ENCODE results near the gene PHTF2. TPM values are rescaled to one million over a fixed set of nuclear protein-coding genes. Genes with fewer than 3 reads are reported as not detected.

The PHTF2 gene
- total RNA-seq, 1 donor from 2014 or later: 4.2 TPM

DNA sequence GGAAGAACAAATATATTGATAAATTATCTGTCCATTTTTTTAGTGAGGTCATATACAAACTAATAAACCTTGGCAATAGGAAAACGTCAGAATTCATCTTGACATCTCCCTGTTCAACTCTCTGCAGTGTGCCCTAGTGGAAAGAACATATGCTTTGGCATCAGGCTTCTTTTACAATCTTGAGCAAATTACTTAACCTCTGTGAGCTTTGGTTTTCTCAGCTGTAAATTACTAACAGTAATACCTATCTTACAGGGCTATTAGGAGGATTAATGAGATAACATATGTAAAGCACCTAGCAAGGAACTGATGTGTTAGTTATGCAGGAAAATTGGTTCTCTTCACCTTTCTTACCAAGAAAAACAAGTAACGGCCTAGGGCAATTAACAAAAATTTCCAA, 161.8 kb downstream of the PHTF2 start:
- no peaks in the 10 kb centered on the region for H3K27me3 ChIP-seq (ENCODE audit: control insufficient read depth, insufficient read depth, low read length)
- no peaks in the 10 kb centered on the region for H3K36me3 ChIP-seq (ENCODE audit: control insufficient read depth, insufficient read depth, low read length)
- no peak overlapping the region for H3K4me3 ChIP-seq (ENCODE audit: low read depth, low read length)
- TF ChIP-seq, protein P1, sequence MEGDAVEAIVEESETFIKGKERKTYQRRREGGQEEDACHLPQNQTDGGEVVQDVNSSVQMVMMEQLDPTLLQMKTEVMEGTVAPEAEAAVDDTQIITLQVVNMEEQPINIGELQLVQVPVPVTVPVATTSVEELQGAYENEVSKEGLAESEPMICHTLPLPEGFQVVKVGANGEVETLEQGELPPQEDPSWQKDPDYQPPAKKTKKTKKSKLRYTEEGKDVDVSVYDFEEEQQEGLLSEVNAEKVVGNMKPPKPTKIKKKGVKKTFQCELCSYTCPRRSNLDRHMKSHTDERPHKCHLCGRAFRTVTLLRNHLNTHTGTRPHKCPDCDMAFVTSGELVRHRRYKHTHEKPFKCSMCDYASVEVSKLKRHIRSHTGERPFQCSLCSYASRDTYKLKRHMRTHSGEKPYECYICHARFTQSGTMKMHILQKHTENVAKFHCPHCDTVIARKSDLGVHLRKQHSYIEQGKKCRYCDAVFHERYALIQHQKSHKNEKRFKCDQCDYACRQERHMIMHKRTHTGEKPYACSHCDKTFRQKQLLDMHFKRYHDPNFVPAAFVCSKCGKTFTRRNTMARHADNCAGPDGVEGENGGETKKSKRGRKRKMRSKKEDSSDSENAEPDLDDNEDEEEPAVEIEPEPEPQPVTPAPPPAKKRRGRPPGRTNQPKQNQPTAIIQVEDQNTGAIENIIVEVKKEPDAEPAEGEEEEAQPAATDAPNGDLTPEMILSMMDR (IDR thresholded peaks at IDR 0.05; ENCODE audit: insufficient read depth, low read length, severe bottlenecking): no peak
- DNase-seq (ENCODE audit: low read depth): no peak
- no peak for FAIRE-seq

DNA sequence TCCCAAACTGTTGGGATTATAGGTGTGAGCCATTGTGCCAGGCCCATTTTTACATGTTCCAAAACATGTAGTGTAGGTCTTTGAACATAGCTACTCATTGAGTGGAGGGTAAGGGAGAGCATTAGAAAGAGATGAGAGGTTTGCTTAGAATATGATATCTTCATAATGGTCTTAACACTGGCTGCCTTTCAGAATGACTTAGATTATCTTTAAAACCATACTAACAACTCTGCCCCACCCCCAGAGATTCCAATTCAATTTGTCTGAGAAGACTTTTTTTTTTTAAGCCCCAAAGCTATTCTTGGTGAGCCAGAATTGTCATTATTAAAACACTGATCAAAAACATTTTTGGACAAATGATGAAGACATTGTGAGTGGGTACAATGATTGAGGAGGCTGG, 168.9 kb downstream of the PHTF2 start:
- TF ChIP-seq, protein P1 (IDR thresholded peaks at IDR 0.05; ENCODE audit: insufficient read depth, low read length, severe bottlenecking): no peak
- H3K27me3 ChIP-seq (ENCODE audit: control insufficient read depth, insufficient read depth, low read length): no peaks in the 10 kb centered on the region
- no peaks in the 10 kb centered on the region for H3K36me3 ChIP-seq (ENCODE audit: control insufficient read depth, insufficient read depth, low read length)
- FAIRE-seq (no peak), DNase-seq (ENCODE audit: low read depth) (no peak)
- no peak overlapping the region for H3K4me3 ChIP-seq (ENCODE audit: low read depth, low read length)

DNA sequence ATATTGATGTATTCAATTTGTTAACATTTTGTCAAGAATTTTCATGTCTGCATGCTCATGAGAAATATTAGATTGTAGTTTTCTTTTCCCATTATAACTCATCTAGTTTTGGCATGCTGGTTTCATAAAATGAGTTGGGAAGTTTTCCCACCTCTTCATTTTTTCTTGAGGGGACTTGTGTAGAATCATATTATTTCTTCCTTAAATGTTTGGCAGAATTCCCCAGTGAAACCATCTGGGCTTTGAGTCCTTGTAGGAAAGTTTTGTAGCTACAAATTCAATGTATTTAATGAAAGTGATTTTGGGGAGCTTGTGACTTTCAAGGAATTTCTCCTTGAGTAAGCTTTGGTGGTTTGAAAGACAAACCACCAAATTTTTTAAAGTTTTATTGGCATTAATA, 173.2 kb downstream of the PHTF2 start:
- TF ChIP-seq, protein P1 (IDR thresholded peaks at IDR 0.05; ENCODE audit: insufficient read depth, low read length, severe bottlenecking): no peak
- no peak for DNase-seq (ENCODE audit: low read depth)
- FAIRE-seq: no peak
- Histone ChIP-seq H3K4me3 (ENCODE audit: low read depth, low read length) (no peak overlapping the region), H3K36me3 (ENCODE audit: control insufficient read depth, insufficient read depth, low read length) (no peaks in the 10 kb centered on the region), H3K27me3 (ENCODE audit: control insufficient read depth, insufficient read depth, low read length) (no peaks in the 10 kb centered on the region)

DNA sequence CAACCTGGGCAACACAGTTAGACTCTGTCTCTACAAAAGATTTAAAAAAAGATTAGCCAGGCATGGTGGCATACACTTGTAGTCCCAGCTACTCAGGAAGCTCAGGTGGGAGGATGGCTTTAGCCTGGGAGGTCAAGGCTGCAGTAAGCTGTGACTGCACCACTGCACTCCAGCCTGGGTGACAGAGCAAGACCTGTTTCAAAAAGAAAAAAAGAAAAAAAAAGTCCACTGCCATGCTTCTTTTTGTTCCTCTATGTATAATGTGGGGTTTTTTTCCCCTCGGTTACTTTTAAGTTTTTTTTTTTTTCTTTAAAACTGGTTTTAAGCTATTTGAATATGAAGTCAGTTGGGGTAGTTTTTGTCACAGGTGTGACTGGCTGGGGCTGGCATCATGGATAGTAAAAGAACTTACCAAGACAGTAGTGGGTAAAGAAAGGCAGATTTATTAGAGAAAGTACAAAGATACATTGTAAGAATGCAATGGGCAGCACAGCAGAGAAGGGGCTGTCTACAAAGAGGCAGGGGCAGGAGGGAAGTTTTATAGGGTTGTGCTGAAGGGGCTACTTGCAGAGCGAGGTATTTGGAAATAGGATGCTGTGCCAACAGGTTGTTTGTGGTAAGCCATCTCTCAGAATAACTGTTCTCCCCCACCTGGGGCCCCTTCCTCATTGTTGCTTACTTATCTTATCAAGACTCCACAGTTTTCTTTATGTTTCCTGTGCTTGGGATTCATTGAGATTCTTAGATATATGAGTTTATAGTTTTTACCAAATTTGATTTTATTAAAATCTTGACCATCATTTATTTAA, 177.3 kb downstream of the PHTF2 start:
- H3K27me3 ChIP-seq (ENCODE audit: control insufficient read depth, insufficient read depth, low read length): no peaks in the 10 kb centered on the region
- TF ChIP-seq, protein P1 (IDR thresholded peaks at IDR 0.05; ENCODE audit: insufficient read depth, low read length, severe bottlenecking): no peak
- DNase-seq (ENCODE audit: low read depth) (no peak), FAIRE-seq (no peak)
- no peak overlapping the region for H3K4me3 ChIP-seq (ENCODE audit: low read depth, low read length)
- no peaks in the 10 kb centered on the region for H3K36me3 ChIP-seq (ENCODE audit: control insufficient read depth, insufficient read depth, low read length)

DNA sequence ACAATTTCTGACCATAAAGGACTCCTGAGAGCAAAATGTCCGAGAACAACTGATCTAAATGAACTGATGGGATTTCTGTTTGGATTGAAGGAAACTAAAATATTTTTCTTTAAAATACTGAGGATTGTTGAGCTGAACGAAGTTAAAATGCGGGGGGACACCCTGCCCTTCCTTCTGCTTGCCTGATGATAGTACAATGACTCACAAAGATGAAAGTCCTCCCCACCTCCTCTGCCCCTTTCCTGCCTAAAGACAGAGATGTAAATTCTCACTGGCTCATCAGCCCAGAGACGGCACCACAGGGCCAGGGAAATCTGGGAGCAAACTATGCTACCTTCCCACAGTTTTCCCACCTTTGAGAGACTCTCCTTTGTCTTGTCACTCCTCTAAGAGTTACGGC, 180.6 kb downstream of the PHTF2 start:
- TF ChIP-seq, protein P1 (IDR thresholded peaks at IDR 0.05; ENCODE audit: insufficient read depth, low read length, severe bottlenecking): no peak
- no peak for FAIRE-seq
- no peak overlapping the region for H3K4me3 ChIP-seq (ENCODE audit: low read depth, low read length)
- DNase-seq (ENCODE audit: low read depth): no peak
- no peaks in the 10 kb centered on the region for H3K36me3 ChIP-seq (ENCODE audit: control insufficient read depth, insufficient read depth, low read length)
- H3K27me3 ChIP-seq (ENCODE audit: control insufficient read depth, insufficient read depth, low read length): no peaks in the 10 kb centered on the region

All from bronchial epithelial cell (primary cell).